Esophagus squamous epithelium (tissue), 5 donors: ENCODE data around the gene MRM3. TPM values are rescaled to one million over a fixed set of nuclear protein-coding genes. Genes with fewer than 3 reads are reported as not detected.
"Not testable (repeated sequence)": the region's sequence is repeated elsewhere in the genome, so short reads cannot be mapped to it uniquely, and the experiment has no call there.

Source experiments
- DNase-seq: peaks from one replicate; lab custom pipeline; 2025; lab: John Stamatoyannopoulos, UW
- H3K27ac ChIP-seq, 4 donors: fragments of 200-600 bp; sonication (generic); one replicate each; pipeline ENCODE4 v1.5.1; 2016 to 2019; ENCODE audit warnings: mild to moderate bottlenecking in 1 of 4
- H3K27me3 ChIP-seq, 4 donors: fragments of 200-600 bp; sonication (generic); 1 replicate in 3 of 4; 2 replicates in 1 of 4; pipeline versions ENCODE4 v1.5.1 to v1.6.0; 2017 to 2021; ENCODE audit warnings: antibody characterized with exemption in 1 of 4
- H3K36me3 ChIP-seq, 3 donors: fragments of 200-600 bp; sonication (generic); one replicate each; pipeline ENCODE4 v1.5.1; 2016 to 2019
- H3K4me1 ChIP-seq, 3 donors: fragments of 200-600 bp; sonication (generic); one replicate each; pipeline ENCODE4 v1.5.1; 2017 to 2019
- H3K4me3 ChIP-seq, 4 donors: fragments of 200-600 bp; sonication (generic); 1 replicate in 3 of 4; 2 replicates in 1 of 4; pipeline ENCODE4 v1.5.1; 2016 to 2019; ENCODE audit warnings: mild to moderate bottlenecking in 2 of 4, moderate library complexity in 1 of 4
- H3K9me3 ChIP-seq, 3 donors: fragments of 200-600 bp; sonication (generic); one replicate each; pipeline ENCODE4 v1.5.1; 2016 to 2019
- CTCF ChIP-seq, 6 experiments: fragments of 450-650 bp in 4 of 6; fragments of 200-600 bp in 2 of 6; sonication (generic) in 2 of 6; IDR thresholded peaks; one replicate each; pipeline ENCODE4 v1.5.1; 2016 to 2019; ENCODE audit warnings: antibody characterized with exemption in 6 of 6, mild to moderate bottlenecking in 4 of 6, moderate library complexity in 4 of 6
- POLR2A ChIP-seq, 4 donors: fragments of 450-650 bp; IDR thresholded peaks; one replicate each; pipeline ENCODE4 v1.6.1; 2017; ENCODE audit warnings: antibody characterized with exemption in 4 of 4, mild to moderate bottlenecking in 4 of 4, moderate library complexity in 3 of 4
- WGBS, 2 donors: methylation state at CpG; one replicate each; pipeline ENCODE4 v1.1.5; 2018; 5-methylcytosine and 5-hydroxymethylcytosine counted together
- intact Hi-C: fragments of 100-400 bp; cut with DNase I; formaldehyde crosslinking; loops from one replicate; pipeline ENCODE4 v1.15.0; 2022
- total RNA-seq, 4 donors: library from RNA; depleted of rRNA; stranded (reverse); fragments of >200 nt; gene quantifications; one replicate each; pipeline ENCODE4 v1.1.0, GENCODE V29; 2016
- donor health status: DM: yes; HTN: yes; CAD: no.

MRM3 gene
- total RNA-seq, 4 donors from 2014 or later, result 15.7 to 25.7 (median 18.7) TPM

DNA sequence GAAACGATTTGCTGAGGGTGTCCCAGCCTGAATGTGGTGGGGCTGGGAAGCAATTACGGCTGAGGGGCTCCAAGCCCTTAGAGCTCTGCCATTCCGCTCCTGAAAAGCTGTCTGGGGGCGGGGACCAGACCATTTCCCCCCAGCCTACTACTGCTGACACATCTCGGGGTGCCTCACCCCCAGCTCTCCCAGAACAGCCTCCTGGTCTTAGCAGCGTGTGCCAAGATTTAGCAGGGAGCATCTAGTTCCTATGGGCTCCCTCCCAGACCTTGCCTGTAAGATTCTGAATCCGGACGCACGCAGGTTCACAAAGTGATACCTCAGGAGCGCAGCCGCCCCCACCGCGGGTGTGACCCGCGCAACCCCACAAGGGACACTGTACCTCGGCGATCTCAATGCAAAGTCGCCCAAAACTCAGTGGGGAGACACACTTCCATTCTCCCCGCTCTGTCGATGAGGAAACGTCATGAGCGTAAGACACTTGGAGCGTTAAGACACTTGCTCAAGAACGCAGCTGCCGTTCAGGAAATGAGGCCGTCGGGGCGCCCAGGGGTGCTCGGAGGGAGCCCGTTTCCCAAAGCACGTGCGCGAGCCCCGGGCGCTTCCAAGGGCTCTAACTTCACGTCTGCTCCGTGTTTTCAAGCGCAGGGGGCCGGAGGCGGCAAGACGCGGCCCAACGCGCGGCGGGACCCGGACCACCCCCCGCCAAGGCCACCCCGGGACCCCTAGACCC lies 30.7 kb upstream of the MRM3 start:
- H3K36me3 ChIP-seq, result peaks cover 9 to 22% (median 11%) of the 10 kb centered on the region in 3 donors
- DNase-seq, result no peak
- 0 to 3% methylated on average over 13 to 25 of the region's 49 CpGs for WGBS, 2 donors
- H3K27me3 ChIP-seq, result no peaks in the 10 kb centered on the region
- peak overlapping the region; percentile 81 to 94 (median 92) for H3K27ac ChIP-seq
- H3K9me3 ChIP-seq, result no peaks in the 10 kb centered on the region
- TF ChIP-seq CTCF (IDR thresholded peaks at IDR 0.05) (no peak), POLR2A (IDR thresholded peaks at IDR 0.05) (no peak)
- intact Hi-C loops, result no loop called here
- peaks cover 10 to 32% (median 13%) of the 10 kb centered on the region in 3 donors for H3K4me1 ChIP-seq
- peak overlapping the region; percentile 77 to 97 (median 88) for H3K4me3 ChIP-seq

DNA sequence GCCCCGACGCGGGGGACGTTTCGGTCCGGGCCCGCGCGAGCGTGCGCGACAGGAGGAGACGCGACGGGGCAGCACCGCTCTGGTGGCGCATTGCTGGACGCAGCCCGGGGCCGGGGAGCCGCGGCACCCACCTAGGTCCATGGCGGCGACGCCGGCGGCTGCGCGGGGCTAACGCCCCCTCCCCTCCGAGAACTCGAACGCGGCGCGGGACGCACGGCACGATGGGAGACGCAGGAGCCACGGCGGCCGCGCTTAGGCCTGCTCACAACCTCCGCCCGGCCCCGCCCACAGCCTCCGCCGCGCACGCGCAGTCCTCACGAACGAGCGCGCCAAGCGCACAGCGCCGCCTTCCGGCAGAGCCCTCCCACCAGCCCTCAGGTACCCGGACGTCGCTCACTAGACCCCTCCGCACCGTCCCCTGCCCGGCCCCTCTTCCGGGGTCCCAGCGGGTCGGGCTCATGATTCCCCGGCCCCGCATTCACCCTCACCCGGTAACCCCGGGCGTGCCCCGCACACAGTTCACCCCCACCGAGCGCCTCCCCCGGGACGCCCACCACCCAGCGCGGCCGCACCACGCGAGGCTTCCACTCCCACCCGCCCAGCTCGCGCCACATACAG lies 30.0 kb upstream of the MRM3 start, which contains the start of gene GEMIN4:
TSS of gene GEMIN4 (minus strand) at position 263 of the 618 bp plus-strand sequence. CDS start at position 141, 122 bp downstream.
- H3K9me3 ChIP-seq, result no peaks in the 10 kb centered on the region
- H3K27ac ChIP-seq, result peak within 1 kb of the TSS; percentile 81 to 94 (median 92)
- peaks cover 10 to 32% (median 13%) of the 10 kb centered on the region in 3 donors for H3K4me1 ChIP-seq
- peak within 1 kb of the TSS; percentile 77 to 97 (median 88) for H3K4me3 ChIP-seq
- DNase-seq, result peak; percentile 49
- H3K27me3 ChIP-seq, result no peaks in the 10 kb centered on the region
- intact Hi-C loops, result no loop called here
- TF ChIP-seq POLR2A (IDR thresholded peaks at IDR 0.05), result peak in 2 of 4 donors; percentile 60 to 83
- peak; percentile 87 to 98 (median 94) for TF ChIP-seq CTCF (IDR thresholded peaks at IDR 0.05)
- WGBS, 2 donors, result no CpG with 5 or more reads among the region's 87 CpGs
- H3K36me3 ChIP-seq, result peaks cover 2 to 22% (median 11%) of the 10 kb centered on the region in 3 donors

- Histone ChIP-seq H3K27ac (peak overlapping the region; percentile 81 to 94 (median 92)), H3K27me3 (no peaks in the 10 kb centered on the region), H3K4me1 (peaks cover 10 to 32% (median 13%) of the 10 kb centered on the region in 3 donors), H3K36me3 (peaks cover 0 to 22% (median 5%) of the 10 kb centered on the region in 3 donors), H3K9me3 (no peaks in the 10 kb centered on the region), H3K4me3 (peak overlapping the region; percentile 77 to 97 (median 88))
- TF ChIP-seq CTCF (IDR thresholded peaks at IDR 0.05) (no peak), POLR2A (IDR thresholded peaks at IDR 0.05) (no peak)
- 38 to 41% methylated on average over 16 to 18 of the region's 43 CpGs for WGBS, 2 donors
- intact Hi-C loops, result no loop called here
- no peak for DNase-seq
These were observed 29.4 kb upstream of the MRM3 start for GRCh38 chr17:752620-753219.

DNA sequence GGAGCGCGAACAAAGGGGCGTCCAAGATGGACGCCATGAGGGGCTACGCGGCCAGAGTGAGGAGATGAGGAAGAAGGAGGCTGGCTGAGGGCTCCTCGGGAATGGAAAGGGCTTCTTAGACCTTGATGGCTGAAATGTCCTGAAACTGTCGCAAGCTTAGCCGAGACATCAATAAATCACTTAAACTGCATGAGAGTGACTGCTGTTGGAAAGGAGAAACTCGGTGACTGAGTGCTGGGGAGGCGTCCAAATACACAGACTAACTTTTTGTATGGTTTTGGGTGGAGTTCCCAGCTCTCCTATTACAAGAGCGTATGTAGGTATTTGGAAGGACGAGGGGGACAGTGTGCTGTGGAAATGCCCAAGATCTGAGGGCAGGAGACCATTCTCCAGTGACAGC lies 28.7 kb upstream of the MRM3 start:
- DNase-seq, result no peak
- no peak for TF ChIP-seq CTCF (IDR thresholded peaks at IDR 0.05)
- TF ChIP-seq POLR2A (IDR thresholded peaks at IDR 0.05), result no peak
- Histone ChIP-seq H3K9me3 (no peaks in the 10 kb centered on the region), H3K36me3 (peaks cover 0 to 22% (median 0%) of the 10 kb centered on the region in 3 donors), H3K4me1 (peaks cover 10 to 32% (median 13%) of the 10 kb centered on the region in 3 donors), H3K27ac (no peak overlapping the region), H3K4me3 (no peak overlapping the region), H3K27me3 (no peaks in the 10 kb centered on the region)
- WGBS, 2 donors, result 75 to 84% methylated on average over 13 of the region's 13 CpGs
- intact Hi-C loops, result no loop called here

DNA sequence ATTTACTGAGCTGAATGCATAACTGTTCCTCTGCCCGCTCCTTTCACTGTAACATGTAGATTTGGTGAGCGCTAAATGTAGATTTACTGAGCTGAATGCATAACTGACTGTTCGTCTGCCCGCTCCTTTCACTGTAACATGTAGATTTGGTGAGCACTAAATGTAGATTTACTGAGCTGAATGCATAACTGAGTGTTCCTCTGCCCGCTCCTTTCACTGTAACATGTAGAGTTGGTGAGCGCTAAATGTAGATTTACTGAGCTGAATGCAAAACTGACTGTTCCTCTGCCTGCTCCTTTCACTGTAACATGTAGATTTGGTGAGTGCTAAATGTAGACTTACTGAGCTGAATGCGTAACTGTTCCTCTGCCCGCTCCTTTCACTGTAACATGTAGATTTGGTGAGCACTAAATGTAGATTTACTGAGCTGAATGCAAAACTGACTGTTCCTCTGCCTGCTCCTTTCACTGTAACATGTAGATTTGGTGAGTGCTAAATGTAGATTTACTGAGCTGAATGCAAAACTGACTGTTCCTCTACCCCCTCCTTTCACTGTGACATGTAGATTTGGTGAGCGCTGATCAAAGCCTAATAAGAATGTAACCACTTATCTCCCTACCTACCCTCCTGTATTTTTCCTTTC lies 26.7 kb upstream of the MRM3 start:
- intact Hi-C loops, result not testable (repeated sequence)

DNA sequence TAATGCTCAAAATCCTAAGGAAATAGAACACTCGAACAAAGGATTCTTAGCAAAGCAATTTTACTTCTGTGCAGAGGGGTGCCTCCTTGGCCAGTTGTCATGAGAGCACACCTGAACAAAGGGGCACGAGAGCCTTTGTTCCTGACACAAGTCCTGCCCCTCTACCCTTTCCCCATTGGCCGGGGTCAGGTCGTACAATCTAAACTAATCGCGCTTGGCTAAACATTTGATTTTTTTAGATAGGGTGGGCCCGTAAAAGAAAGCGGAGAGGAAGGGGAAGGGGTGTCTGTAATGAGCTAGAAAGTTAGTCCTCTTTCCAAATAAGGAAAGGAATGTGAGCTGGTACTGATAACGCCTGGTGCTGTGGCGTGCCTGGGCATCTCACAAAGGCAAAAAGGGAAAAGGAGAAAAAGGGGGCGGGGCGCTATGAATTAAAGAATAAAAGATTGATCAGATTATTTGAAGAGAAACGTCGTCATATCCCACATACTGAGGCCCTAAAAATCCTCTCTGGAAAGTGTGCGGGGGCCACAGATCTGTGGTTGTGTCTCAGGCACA lies 26.1 kb upstream of the MRM3 start:
- H3K9me3 ChIP-seq, H3K27me3 ChIP-seq, DNase-seq, intact Hi-C loops, H3K4me3 ChIP-seq: not testable (repeated sequence)
- Histone ChIP-seq H3K27ac (peak overlapping the region in 3 of 4 donors; percentile 29 to 60 (median 39)), H3K36me3 (peaks cover 0 to 48% (median 5%) of the 10 kb centered on the region in 3 donors), H3K4me1 (peaks cover 4 to 15% (median 5%) of the 10 kb centered on the region in 3 donors)
- 49 to 53% methylated on average over 15 of the region's 15 CpGs for WGBS, 2 donors

More for the DNA sequence above, 26.7 kb upstream of the MRM3 start:
- Histone ChIP-seq H3K27ac (peak overlapping the region in 2 of 4 donors; percentile 39 to 60), H3K36me3 (peaks cover 0 to 41% (median 5%) of the 10 kb centered on the region in 3 donors), H3K4me1 (peaks cover 10 to 21% (median 12%) of the 10 kb centered on the region in 3 donors)
- H3K4me3 ChIP-seq, H3K27me3 ChIP-seq, H3K9me3 ChIP-seq, DNase-seq: not testable (repeated sequence)
- 82 to 90% methylated on average over 6 to 9 of the region's 9 CpGs for WGBS, 2 donors
